Measurements from ENCODE around the gene VGF. TPM values are rescaled to one million over a fixed set of nuclear protein-coding genes. Genes with fewer than 3 reads are reported as not detected.

VGF gene
- total RNA-seq, 1 donor from 2014 or later: 0.77 TPM

GRCh38 chr7:101162551-101163278, 2.7 kb downstream of the VGF start:
- Mint-ChIP-seq H3K4me1 (ENCODE audit: unreplicated experiment) (peaks cover 15% of the 10 kb centered on the region), H3K27me3 (ENCODE audit: unreplicated experiment) (peaks cover 26% of the 10 kb centered on the region)

GRCh38 chr7:101161692-101162471, 3.5 kb downstream of the VGF start:
- peaks cover 15% of the 10 kb centered on the region for H3K4me1 Mint-ChIP-seq (ENCODE audit: unreplicated experiment)
- no peak for DNase-seq (ENCODE audit: low spot score)

More at GRCh38 chr7:101162551-101163278, 2.7 kb downstream of the VGF start:
- Mint-ChIP-seq H3K9me3 (ENCODE audit: unreplicated experiment) (no peaks in the 10 kb centered on the region), H3K36me3 (ENCODE audit: low read depth, unreplicated experiment) (peaks cover 11% of the 10 kb centered on the region), H3K4me3 (ENCODE audit: unreplicated experiment) (no peak overlapping the region), H3K27ac (ENCODE audit: unreplicated experiment) (peak overlapping the region; percentile 67)
- no peak for TF ChIP-seq CTCF (IDR thresholded peaks at IDR 0.05; ENCODE audit: unreplicated experiment)
- peak; percentile 42 for DNase-seq (ENCODE audit: low spot score)

GRCh38 chr7:101160910-101161309, 4.5 kb downstream of the VGF start:
- no peak for TF ChIP-seq CTCF (IDR thresholded peaks at IDR 0.05; ENCODE audit: unreplicated experiment)
- no peaks in the 10 kb centered on the region for H3K9me3 Mint-ChIP-seq (ENCODE audit: unreplicated experiment)
- H3K4me3 Mint-ChIP-seq (ENCODE audit: unreplicated experiment): no peak overlapping the region
- peaks cover 16% of the 10 kb centered on the region for H3K27me3 Mint-ChIP-seq (ENCODE audit: unreplicated experiment)
- H3K4me1 Mint-ChIP-seq (ENCODE audit: unreplicated experiment): peaks cover 12% of the 10 kb centered on the region
- H3K36me3 Mint-ChIP-seq (ENCODE audit: low read depth, unreplicated experiment): peaks cover 14% of the 10 kb centered on the region
- no peak for DNase-seq (ENCODE audit: low spot score)
- H3K27ac Mint-ChIP-seq (ENCODE audit: unreplicated experiment): no peak overlapping the region

More at GRCh38 chr7:101161692-101162471, 3.5 kb downstream of the VGF start:
- H3K27me3 Mint-ChIP-seq (ENCODE audit: unreplicated experiment): peaks cover 22% of the 10 kb centered on the region
- no peak overlapping the region for H3K27ac Mint-ChIP-seq (ENCODE audit: unreplicated experiment)
- H3K36me3 Mint-ChIP-seq (ENCODE audit: low read depth, unreplicated experiment): peaks cover 12% of the 10 kb centered on the region
- H3K4me3 Mint-ChIP-seq (ENCODE audit: unreplicated experiment): no peak overlapping the region
- no peaks in the 10 kb centered on the region for H3K9me3 Mint-ChIP-seq (ENCODE audit: unreplicated experiment)
- TF ChIP-seq CTCF (IDR thresholded peaks at IDR 0.05; ENCODE audit: unreplicated experiment): no peak

- DNase-seq (ENCODE audit: low spot score): no peak
Observed at GRCh38 chr7:101159696-101160674, 5.4 kb downstream of the VGF start.

More at GRCh38 chr7:101159696-101160674, 5.4 kb downstream of the VGF start:
- Mint-ChIP-seq H3K27me3 (ENCODE audit: unreplicated experiment) (peaks cover 15% of the 10 kb centered on the region), H3K4me3 (ENCODE audit: unreplicated experiment) (no peak overlapping the region), H3K9me3 (ENCODE audit: unreplicated experiment) (no peaks in the 10 kb centered on the region), H3K36me3 (ENCODE audit: low read depth, unreplicated experiment) (peaks cover 14% of the 10 kb centered on the region), H3K4me1 (ENCODE audit: unreplicated experiment) (peaks cover 10% of the 10 kb centered on the region), H3K27ac (ENCODE audit: unreplicated experiment) (no peak overlapping the region)
- no peak for TF ChIP-seq CTCF (IDR thresholded peaks at IDR 0.05; ENCODE audit: unreplicated experiment)
